Neural progenitor cell (in vitro differentiated cells): Measurements from ENCODE around the gene UBE2U.

Source experiments
- CTCF ChIP-seq: fragments of 200-600 bp; sonication (generic); IDR thresholded peaks from 2 replicates; pipeline ENCODE4 v1.5.1; 2017; ENCODE audit warnings: antibody characterized with exemption, mild to moderate bottlenecking
- EZH2 ChIP-seq: fragments of 200-600 bp; sonication (generic); IDR thresholded peaks from 2 replicates; pipeline ENCODE4 v1.6.1; 2017; ENCODE audit warnings: antibody characterized with exemption, mild to moderate bottlenecking, moderate library complexity
- EZH2phosphoT487 ChIP-seq: fragments of 200-600 bp; sonication (generic); IDR thresholded peaks from 2 replicates; pipeline ENCODE4 v1.6.1; 2017; ENCODE audit warnings: antibody characterized with exemption

DNA sequence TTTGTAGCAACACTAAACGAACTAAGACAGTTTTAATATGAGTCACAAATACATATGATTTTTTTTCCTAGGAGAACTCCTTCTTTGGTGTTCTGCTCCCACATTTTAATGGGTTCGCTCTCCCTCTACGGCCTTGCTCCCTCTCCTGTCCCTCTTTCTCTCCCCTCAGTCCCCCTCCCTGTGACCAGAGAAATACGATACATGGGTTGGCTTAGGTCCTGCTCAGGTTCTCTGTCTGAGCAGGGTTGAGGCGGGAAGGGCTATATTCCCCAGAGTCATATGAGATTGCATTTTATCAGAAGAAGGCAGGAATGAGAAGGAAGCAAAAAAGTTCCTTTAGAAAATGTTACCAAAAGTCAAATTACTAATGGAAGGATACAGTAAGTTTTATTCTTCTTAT, 44.6 kb downstream of the UBE2U start:
- TF ChIP-seq CTCF: no peak
- TF ChIP-seq EZH2: no peak
- TF ChIP-seq EZH2phosphoT487: no peak
